MM.1S (cell line): ENCODE measurements around the gene MYOC.

Source experiments
- EZH2 ChIP-seq: fragments of 300-600 bp; sonication (generic); optimal IDR thresholded peaks from 2 replicates; pipeline ENCODE3; 2017; ENCODE audit warnings: low read depth, mild to moderate bottlenecking, antibody characterized with exemption, low read length, mixed read lengths
- EZH2phosphoT487 ChIP-seq: fragments of 300-600 bp; sonication (generic); IDR thresholded peaks from 2 replicates; pipeline ENCODE4 v1.6.1; 2018; ENCODE audit warnings: antibody characterized with exemption, low read length
- TF ChIP-seq, protein P1 (sequence below): fragments of 300-600 bp; sonication (generic); IDR thresholded peaks from 2 replicates; pipeline ENCODE4 v1.5.1; 2016; ENCODE audit warnings: antibody characterized with exemption, low read length, mixed read lengths

- TF ChIP-seq, protein P1, sequence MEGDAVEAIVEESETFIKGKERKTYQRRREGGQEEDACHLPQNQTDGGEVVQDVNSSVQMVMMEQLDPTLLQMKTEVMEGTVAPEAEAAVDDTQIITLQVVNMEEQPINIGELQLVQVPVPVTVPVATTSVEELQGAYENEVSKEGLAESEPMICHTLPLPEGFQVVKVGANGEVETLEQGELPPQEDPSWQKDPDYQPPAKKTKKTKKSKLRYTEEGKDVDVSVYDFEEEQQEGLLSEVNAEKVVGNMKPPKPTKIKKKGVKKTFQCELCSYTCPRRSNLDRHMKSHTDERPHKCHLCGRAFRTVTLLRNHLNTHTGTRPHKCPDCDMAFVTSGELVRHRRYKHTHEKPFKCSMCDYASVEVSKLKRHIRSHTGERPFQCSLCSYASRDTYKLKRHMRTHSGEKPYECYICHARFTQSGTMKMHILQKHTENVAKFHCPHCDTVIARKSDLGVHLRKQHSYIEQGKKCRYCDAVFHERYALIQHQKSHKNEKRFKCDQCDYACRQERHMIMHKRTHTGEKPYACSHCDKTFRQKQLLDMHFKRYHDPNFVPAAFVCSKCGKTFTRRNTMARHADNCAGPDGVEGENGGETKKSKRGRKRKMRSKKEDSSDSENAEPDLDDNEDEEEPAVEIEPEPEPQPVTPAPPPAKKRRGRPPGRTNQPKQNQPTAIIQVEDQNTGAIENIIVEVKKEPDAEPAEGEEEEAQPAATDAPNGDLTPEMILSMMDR: no peak
- TF ChIP-seq EZH2 (no peak), EZH2phosphoT487 (no peak)
Observed at GRCh38 chr1:171596705-171597104, 55.8 kb downstream of the MYOC start.
